ENCODE data around the gene PAPOLA.

Gene PAPOLA

GRCh38 chr14:96514694-96515093, 12.5 kb downstream of the PAPOLA start:
- H3K4me1 ChIP-seq (ENCODE audit: control insufficient read depth, insufficient read depth, low read length) = peaks cover 2% of the 10 kb centered on the region; the same call in 1 of the 2 replicates
- no CpG with 5 or more reads among the region's 3 CpGs for WGBS (ENCODE audit: insufficient coverage, insufficient read length)
- no peak overlapping the region for H3K4me3 ChIP-seq (ENCODE audit: low read length)

GRCh38 chr14:96515731-96516130, 13.5 kb downstream of the PAPOLA start:
- peaks cover 2% of the 10 kb centered on the region; the same call in 1 of the 2 replicates for H3K4me1 ChIP-seq (ENCODE audit: control insufficient read depth, insufficient read depth, low read length)
- no peak for DNase-seq (ENCODE audit: low read depth, low spot score)
- H3K27me3 ChIP-seq (ENCODE audit: control insufficient read depth, insufficient read depth, low read length) = no peaks in the 10 kb centered on the region
- H3K36me3 ChIP-seq (ENCODE audit: control insufficient read depth, insufficient read depth, low read length) = no peaks in the 10 kb centered on the region
- no peak overlapping the region for H3K27ac ChIP-seq (ENCODE audit: low read length)
- WGBS (ENCODE audit: insufficient coverage, insufficient read length) = 100% methylated on average over 1 of the region's 1 CpG
- no peak overlapping the region for H3K4me3 ChIP-seq (ENCODE audit: low read length)
- no peaks in the 10 kb centered on the region for H3K9me3 ChIP-seq (ENCODE audit: control insufficient read depth, insufficient read depth, low read length)

More at GRCh38 chr14:96514694-96515093, 12.5 kb downstream of the PAPOLA start:
- no peaks in the 10 kb centered on the region for H3K9me3 ChIP-seq (ENCODE audit: control insufficient read depth, insufficient read depth, low read length)
- H3K36me3 ChIP-seq (ENCODE audit: control insufficient read depth, insufficient read depth, low read length) = no peaks in the 10 kb centered on the region
- H3K27ac ChIP-seq (ENCODE audit: low read length) = no peak overlapping the region
- no peak for DNase-seq (ENCODE audit: low read depth, low spot score)
- no peaks in the 10 kb centered on the region for H3K27me3 ChIP-seq (ENCODE audit: control insufficient read depth, insufficient read depth, low read length)

- no peaks in the 10 kb centered on the region for H3K9me3 ChIP-seq (ENCODE audit: control insufficient read depth, insufficient read depth, low read length)
- no CpG with 5 or more reads among the region's 1 CpG for WGBS (ENCODE audit: insufficient coverage, insufficient read length)
- no peak overlapping the region for H3K27ac ChIP-seq (ENCODE audit: low read length)
- no peaks in the 10 kb centered on the region; the same call in 1 of the 2 replicates for H3K36me3 ChIP-seq (ENCODE audit: control insufficient read depth, insufficient read depth, low read length)
- H3K4me3 ChIP-seq (ENCODE audit: low read length) = no peak overlapping the region
- H3K4me1 ChIP-seq (ENCODE audit: control insufficient read depth, insufficient read depth, low read length) = peaks cover 2% of the 10 kb centered on the region; the same call in 1 of the 2 replicates
- DNase-seq (ENCODE audit: low read depth, low spot score) = no peak
- no peaks in the 10 kb centered on the region for H3K27me3 ChIP-seq (ENCODE audit: control insufficient read depth, insufficient read depth, low read length)
Measured at GRCh38 chr14:96516351-96516750, 14.2 kb downstream of the PAPOLA start.

GRCh38 chr14:96519970-96520369, 17.8 kb downstream of the PAPOLA start:
- H3K9me3 ChIP-seq (ENCODE audit: control insufficient read depth, insufficient read depth, low read length) = no peaks in the 10 kb centered on the region
- no peak overlapping the region for H3K4me3 ChIP-seq (ENCODE audit: low read length)
- H3K4me1 ChIP-seq (ENCODE audit: control insufficient read depth, insufficient read depth, low read length) = no peaks in the 10 kb centered on the region; the same call in 1 of the 2 replicates
- no peak overlapping the region for H3K27ac ChIP-seq (ENCODE audit: low read length)
- no peak for DNase-seq (ENCODE audit: low read depth, low spot score)
- no peaks in the 10 kb centered on the region for H3K27me3 ChIP-seq (ENCODE audit: control insufficient read depth, insufficient read depth, low read length)
- no CpG with 5 or more reads among the region's 4 CpGs for WGBS (ENCODE audit: insufficient coverage, insufficient read length)
- H3K36me3 ChIP-seq (ENCODE audit: control insufficient read depth, insufficient read depth, low read length) = peaks cover 2% of the 10 kb centered on the region; the same call in 1 of the 2 replicates

GRCh38 chr14:96525452-96525851, 23.3 kb downstream of the PAPOLA start:
- no CpG with 5 or more reads among the region's 5 CpGs for WGBS (ENCODE audit: insufficient coverage, insufficient read length)
- Histone ChIP-seq H3K4me3 (ENCODE audit: low read length) (no peak overlapping the region), H3K27ac (ENCODE audit: low read length) (no peak overlapping the region), H3K27me3 (ENCODE audit: control insufficient read depth, insufficient read depth, low read length) (no peaks in the 10 kb centered on the region), H3K4me1 (ENCODE audit: control insufficient read depth, insufficient read depth, low read length) (no peaks in the 10 kb centered on the region), H3K9me3 (ENCODE audit: control insufficient read depth, insufficient read depth, low read length) (no peaks in the 10 kb centered on the region), H3K36me3 (ENCODE audit: control insufficient read depth, insufficient read depth, low read length) (peaks cover 2% of the 10 kb centered on the region; the same call in 1 of the 2 replicates)
- DNase-seq (ENCODE audit: low read depth, low spot score) = no peak

GRCh38 chr14:96532632-96533031, 30.4 kb downstream of the PAPOLA start:
- H3K27me3 ChIP-seq (ENCODE audit: control insufficient read depth, insufficient read depth, low read length) = no peaks in the 10 kb centered on the region
- no peaks in the 10 kb centered on the region for H3K4me1 ChIP-seq (ENCODE audit: control insufficient read depth, insufficient read depth, low read length)
- no peak overlapping the region for H3K4me3 ChIP-seq (ENCODE audit: low read length)
- no peaks in the 10 kb centered on the region; the same call in 1 of the 2 replicates for H3K36me3 ChIP-seq (ENCODE audit: control insufficient read depth, insufficient read depth, low read length)
- no peak for DNase-seq (ENCODE audit: low read depth, low spot score)
- no peak overlapping the region for H3K27ac ChIP-seq (ENCODE audit: low read length)
- H3K9me3 ChIP-seq (ENCODE audit: control insufficient read depth, insufficient read depth, low read length) = no peaks in the 10 kb centered on the region

- no peak overlapping the region for H3K27ac ChIP-seq (ENCODE audit: low read length)
- no peaks in the 10 kb centered on the region for H3K27me3 ChIP-seq (ENCODE audit: control insufficient read depth, insufficient read depth, low read length)
- no peak overlapping the region for H3K4me3 ChIP-seq (ENCODE audit: low read length)
- H3K36me3 ChIP-seq (ENCODE audit: control insufficient read depth, insufficient read depth, low read length) = no peaks in the 10 kb centered on the region; the same call in 1 of the 2 replicates
- DNase-seq (ENCODE audit: low read depth, low spot score) = no peak
- H3K9me3 ChIP-seq (ENCODE audit: control insufficient read depth, insufficient read depth, low read length) = no peaks in the 10 kb centered on the region
- WGBS (ENCODE audit: insufficient coverage, insufficient read length) = no CpG with 5 or more reads among the region's 1 CpG
- no peaks in the 10 kb centered on the region for H3K4me1 ChIP-seq (ENCODE audit: control insufficient read depth, insufficient read depth, low read length)
Measured at GRCh38 chr14:96536807-96537206, 34.6 kb downstream of the PAPOLA start.

GRCh38 chr14:96538097-96538989, 36.2 kb downstream of the PAPOLA start:
- no peaks in the 10 kb centered on the region for H3K27me3 ChIP-seq (ENCODE audit: control insufficient read depth, insufficient read depth, low read length)
- no peaks in the 10 kb centered on the region for H3K4me1 ChIP-seq (ENCODE audit: control insufficient read depth, insufficient read depth, low read length)
- no CpG with 5 or more reads among the region's 3 CpGs for WGBS (ENCODE audit: insufficient coverage, insufficient read length)
- H3K9me3 ChIP-seq (ENCODE audit: control insufficient read depth, insufficient read depth, low read length) = no peaks in the 10 kb centered on the region
- no peak overlapping the region for H3K27ac ChIP-seq (ENCODE audit: low read length)
- no peak overlapping the region for H3K4me3 ChIP-seq (ENCODE audit: low read length)
- DNase-seq (ENCODE audit: low read depth, low spot score) = no peak
- no peaks in the 10 kb centered on the region; the same call in 1 of the 2 replicates for H3K36me3 ChIP-seq (ENCODE audit: control insufficient read depth, insufficient read depth, low read length)

GRCh38 chr14:96538990-96539317, 36.8 kb downstream of the PAPOLA start:
- DNase-seq (ENCODE audit: low read depth, low spot score) = no peak
- no CpG with 5 or more reads among the region's 1 CpG for WGBS (ENCODE audit: insufficient coverage, insufficient read length)
- no peak overlapping the region for H3K27ac ChIP-seq (ENCODE audit: low read length)
- H3K36me3 ChIP-seq (ENCODE audit: control insufficient read depth, insufficient read depth, low read length) = peaks cover 2% of the 10 kb centered on the region; the same call in 1 of the 2 replicates
- no peaks in the 10 kb centered on the region for H3K27me3 ChIP-seq (ENCODE audit: control insufficient read depth, insufficient read depth, low read length)
- no peak overlapping the region for H3K4me3 ChIP-seq (ENCODE audit: low read length)
- no peaks in the 10 kb centered on the region for H3K9me3 ChIP-seq (ENCODE audit: control insufficient read depth, insufficient read depth, low read length)
- H3K4me1 ChIP-seq (ENCODE audit: control insufficient read depth, insufficient read depth, low read length) = no peaks in the 10 kb centered on the region

- Histone ChIP-seq H3K27ac (ENCODE audit: low read length) (no peak overlapping the region), H3K9me3 (ENCODE audit: control insufficient read depth, insufficient read depth, low read length) (no peaks in the 10 kb centered on the region), H3K4me1 (ENCODE audit: control insufficient read depth, insufficient read depth, low read length) (no peaks in the 10 kb centered on the region), H3K36me3 (ENCODE audit: control insufficient read depth, insufficient read depth, low read length) (peaks cover 16% of the 10 kb centered on the region; the same call in 1 of the 2 replicates), H3K27me3 (ENCODE audit: control insufficient read depth, insufficient read depth, low read length) (no peaks in the 10 kb centered on the region), H3K4me3 (ENCODE audit: low read length) (no peak overlapping the region)
- WGBS (ENCODE audit: insufficient coverage, insufficient read length) = 100% methylated on average over 1 of the region's 3 CpGs
- no peak for DNase-seq (ENCODE audit: low read depth, low spot score)
Measured at GRCh38 chr14:96554315-96554910, 52.2 kb downstream of the PAPOLA start.
